SU-DHL-6 (cell line): ENCODE measurements around the gene PARP3.

Source experiments
- H2AFZ ChIP-seq: fragments of 200-600 bp; sonication (generic); 2 replicates; pipeline ENCODE4 v1.6.1; 2014; ENCODE audit warnings: low read depth, mild to moderate bottlenecking, moderate library complexity, mixed read lengths, antibody characterized with exemption, low read length; ENCODE audit not compliant: severe bottlenecking
- H3F3A ChIP-seq: fragments of 200-600 bp; shearing (Covaris generic); 2 replicates; pipeline ENCODE4 v1.6.0; 2016; ENCODE audit warnings: antibody characterized with exemption, mild to moderate bottlenecking; ENCODE audit not compliant: insufficient read depth
- H3K27ac ChIP-seq: fragments of 200-600 bp; sonication (generic); 2 replicates; pipeline ENCODE4 v1.5.1; 2016; ENCODE audit warnings: low read depth, mild to moderate bottlenecking, low read length, moderate library complexity, mixed read lengths
- H3K27me3 ChIP-seq: fragments of 200-600 bp; sonication (generic), shearing (Covaris generic); 2 replicates; pipeline ENCODE4 v1.6.0; 2014; ENCODE audit warnings: mild to moderate bottlenecking, low read length
- H3K36me3 ChIP-seq: fragments of 200-600 bp; sonication (generic); 2 replicates; pipeline ENCODE4 v1.6.1; 2014; ENCODE audit warnings: mild to moderate bottlenecking, low read length, mixed read lengths
- H3K4me2 ChIP-seq: fragments of 300-600, 200-600 bp; shearing (Covaris generic), sonication (generic); 2 replicates; pipeline ENCODE4 v1.6.0; 2014; ENCODE audit warnings: low read length, low read depth, mild to moderate bottlenecking; ENCODE audit not compliant: poor library complexity, severe bottlenecking
- H3K4me3 ChIP-seq: fragments of 200-600 bp; sonication (generic); 2 replicates; pipeline ENCODE4 v1.5.1; 2014; ENCODE audit warnings: antibody characterized with exemption, low read length, mild to moderate bottlenecking, mixed read lengths; ENCODE audit not compliant: insufficient read depth, poor library complexity, severe bottlenecking
- H3K79me2 ChIP-seq: fragments of 200-600 bp; sonication (generic); 2 replicates; pipeline ENCODE4 v1.6.1; 2014; ENCODE audit warnings: mild to moderate bottlenecking, low read length, moderate library complexity; ENCODE audit not compliant: insufficient read depth
- H3K9ac ChIP-seq: fragments of 200-600 bp; sonication (generic); 2 replicates; pipeline ENCODE4 v1.7.0; 2014; ENCODE audit warnings: mild to moderate bottlenecking, low read length
- H3K9me2 ChIP-seq: fragments of 200-600 bp; sonication (generic); replicated peaks from 2 replicates; pipeline ENCODE4 v1.6.1; 2014; ENCODE audit warnings: low read length; ENCODE audit not compliant: insufficient read depth
- H3K9me3 ChIP-seq: fragments of 200-600 bp; sonication (generic); 2 replicates; pipeline ENCODE4 v1.6.1; 2014; ENCODE audit warnings: low read length, mixed read lengths; ENCODE audit not compliant: insufficient read depth
- H4K20me1 ChIP-seq: fragments of 200-600 bp; sonication (generic); 2 replicates; pipeline ENCODE4 v1.6.1; 2014; ENCODE audit warnings: low read depth, mild to moderate bottlenecking, antibody characterized with exemption, low read length, moderate library complexity, mixed read lengths
- CTCF ChIP-seq: fragments of 200-600 bp; sonication (generic); IDR thresholded peaks from one replicate; pipeline ENCODE4 v1.5.1; 2017; ENCODE audit warnings: antibody characterized with exemption, mild to moderate bottlenecking, low read length, moderate library complexity; ENCODE audit not compliant: insufficient read depth, poor library complexity, severe bottlenecking
- EZH2phosphoT487 ChIP-seq: fragments of 200-600 bp; sonication (generic), shearing (Covaris generic); conservative IDR thresholded peaks from 2 replicates; pipeline ENCODE4 v1.6.1; 2018; ENCODE audit warnings: mild to moderate bottlenecking, antibody characterized with exemption, low read length, moderate library complexity, mixed read lengths

The PARP3 gene

GRCh38 chr3:51932471-51933370 is 9.4 kb upstream of the PARP3 start:
- no peak for TF ChIP-seq EZH2phosphoT487
- Histone ChIP-seq H3K4me3 (no peak overlapping the region), H3K27me3 (no peaks in the 10 kb centered on the region), H3F3A (no peaks in the 10 kb centered on the region), H3K27ac (no peak overlapping the region), H2AFZ (no peak overlapping the region), H3K9me3 (no peaks in the 10 kb centered on the region), H3K79me2 (no peaks in the 10 kb centered on the region), H3K4me2 (no peak overlapping the region), H3K9ac (no peak overlapping the region), H3K9me2 (no peaks in the 10 kb centered on the region), H4K20me1 (no peaks in the 10 kb centered on the region), H3K36me3 (no peaks in the 10 kb centered on the region)

- Histone ChIP-seq H3K9me2 (no peaks in the 10 kb centered on the region), H2AFZ (no peak overlapping the region), H4K20me1 (no peaks in the 10 kb centered on the region), H3K9me3 (no peaks in the 10 kb centered on the region), H3K4me2 (no peak overlapping the region), H3K79me2 (no peaks in the 10 kb centered on the region), H3K36me3 (no peaks in the 10 kb centered on the region), H3K4me3 (no peak overlapping the region), H3K27me3 (no peaks in the 10 kb centered on the region), H3K27ac (no peak overlapping the region), H3K9ac (no peak overlapping the region), H3F3A (no peaks in the 10 kb centered on the region)
- TF ChIP-seq CTCF (no peak), EZH2phosphoT487 (no peak)
Measured at GRCh38 chr3:51933471-51934138, 8.6 kb upstream of the PARP3 start.

- H3K9me3 ChIP-seq, result no peaks in the 10 kb centered on the region
- H3K27ac ChIP-seq, result no peak overlapping the region
- no peaks in the 10 kb centered on the region for H4K20me1 ChIP-seq
- H3K27me3 ChIP-seq, result no peaks in the 10 kb centered on the region
- H3K79me2 ChIP-seq, result 0 out of 2 replicates have a peak, but pooled peaks cover 1% of the 10 kb centered on the region
- TF ChIP-seq EZH2phosphoT487 (no peak), CTCF (no peak)
- no peak overlapping the region for H3K9ac ChIP-seq
- H3K4me3 ChIP-seq, result no peak overlapping the region
- no peaks in the 10 kb centered on the region for H3F3A ChIP-seq
- no peak overlapping the region for H3K4me2 ChIP-seq
- no peaks in the 10 kb centered on the region for H3K36me3 ChIP-seq
- H3K9me2 ChIP-seq, result no peaks in the 10 kb centered on the region
- H2AFZ ChIP-seq, result no peak overlapping the region
Measured at GRCh38 chr3:51934139-51934850, 7.9 kb upstream of the PARP3 start.
